Pancreas (tissue), 10 donors: ENCODE data around the gene LRRC26. TPM values are rescaled to one million over a fixed set of nuclear protein-coding genes. Genes with fewer than 3 reads are reported as not detected.

Experiments
- ATAC-seq, 4 donors: fragments of 200-7000 bp; cut with Tn5 transposase; one replicate each; pipeline versions ENCODE4 v1.8.0 to v1.9.1; 2020; ENCODE audit warnings: mild to moderate bottlenecking in 4 of 4, moderate library complexity in 4 of 4
- DNase-seq, 6 donors: peaks; one replicate each; pipeline ENCODE4 v3.0.0-alpha.2; 2020
- FAIRE-seq: peaks from 2 replicates; lab custom pipeline; 2012; peaks lifted over from hg19 to GRCh38; lab: Jason Lieb, UNC
- H3K27ac ChIP-seq, 4 donors: fragments of 200-600 bp; sonication (generic); 1 replicate in 3 of 4; 2 replicates in 1 of 4; pipeline versions ENCODE4 v1.5.0 to v1.8.0; 2020
- H3K27me3 ChIP-seq, 4 donors: fragments of 200-600 bp; one replicate each; pipeline ENCODE4 v1.8.0; 2021
- H3K36me3 ChIP-seq, 3 donors: fragments of 200-600 bp; sonication (generic) in 1 of 3; one replicate each; pipeline versions ENCODE4 v1.5.0 to v1.8.0; 2020 to 2021
- H3K4me1 ChIP-seq, 3 donors: fragments of 200-600 bp; one replicate each; pipeline ENCODE4 v1.8.0; 2021
- H3K4me3 ChIP-seq, 4 donors: fragments of 200-600 bp; sonication (generic) in 2 of 4; one replicate each; pipeline versions ENCODE4 v1.5.0 to v1.8.0; 2020 to 2021
- H3K9me3 ChIP-seq, 4 donors: fragments of 200-600 bp; one replicate each; pipeline ENCODE4 v1.8.0; 2021
- CTCF ChIP-seq, 4 donors: fragments of 200-600 bp; sonication (generic) in 3 of 4; IDR thresholded peaks; one replicate each; pipeline versions ENCODE4 v1.5.0 to v1.8.0; 2021; ENCODE audit warnings: antibody characterized with exemption in 4 of 4
- WGBS, 2 donors: extraction: QIAGEN DNeasy Blood & Tissue Kit; methylation state at CpG; one replicate each; pipeline ENCODE4 v1.1.7; 2013; 5-methylcytosine and 5-hydroxymethylcytosine counted together
- intact Hi-C, 3 donors: fragments of 100-400 bp; cut with DNase I; formaldehyde crosslinking; loops; one replicate each; pipeline versions ENCODE4 v1.11.1 to v1.14.2; 2022
- polyA plus RNA-seq, 2 donors: library from polyadenylated mRNA; stranded (reverse); fragments of 200-250 nt; gene quantifications; one replicate each; pipeline ENCODE4 v1.2.3, GENCODE V29; 2013
- total RNA-seq, 6 donors: library from RNA; stranded (reverse); fragmentation: NEBNext Ultra II Directional in 4 of 6; extraction: Animal tissue kit (Norgen Biotek cat#: 25700) in 4 of 6; gene quantifications; one replicate each; pipeline versions ENCODE4 v1.2.1 to v1.2.4, GENCODE V29; 2021 to 2023
- donor health status: healthy with polysubstance abuse.
- donor health status: DM: no; HTN: no; CAD: no; lungs with moderate emphysema.
- donor health status: DM: no; HTN: no; CAD: no.
- donor health status: control.
- donor health status: control.
- donor health status: Bipolar disorder and iron deficiency.
- donor health status: DM: yes; HTN: yes; CAD: no.
- donor health status: DM: no; HTN: no; CAD: no.
- donor health status: DM: no; HTN: no; CAD: no.
- donor health status: DM: yes; HTN: yes; CAD: no.

LRRC26 gene
- total and polyA plus RNA-seq, 8 donors: 0.28 to 0.90 (median 0.49) TPM; not detected in 2

GRCh38 chr9:137146527-137146918 is 23.3 kb downstream of the LRRC26 start:
- ATAC-seq (no peak), FAIRE-seq (no peak), DNase-seq (peak in 2 of 6 donors; percentile 16 to 45)
- intact Hi-C loops: no loop called here
- H3K4me1 ChIP-seq: no peaks in the 10 kb centered on the region
- no peaks in the 10 kb centered on the region for H3K36me3 ChIP-seq
- no peaks in the 10 kb centered on the region for H3K27me3 ChIP-seq
- no peak for TF ChIP-seq CTCF (IDR thresholded peaks at IDR 0.05)
- no peak overlapping the region for H3K4me3 ChIP-seq
- WGBS, 2 donors: 42 to 49% methylated on average over 9 of the region's 9 CpGs
- H3K9me3 ChIP-seq: no peaks in the 10 kb centered on the region
- H3K27ac ChIP-seq: no peak overlapping the region

- H3K27ac ChIP-seq: no peak overlapping the region
- ATAC-seq (no peak), DNase-seq (peak in 2 of 6 donors; percentile 27 to 60), FAIRE-seq (no peak)
- 34 to 45% methylated on average over 33 to 48 of the region's 49 CpGs for WGBS, 2 donors
- no peak overlapping the region for H3K4me3 ChIP-seq
- H3K27me3 ChIP-seq: no peaks in the 10 kb centered on the region
- H3K4me1 ChIP-seq: no peaks in the 10 kb centered on the region
- H3K9me3 ChIP-seq: no peaks in the 10 kb centered on the region
- no peaks in the 10 kb centered on the region for H3K36me3 ChIP-seq
- intact Hi-C loops: no loop called here
- TF ChIP-seq CTCF (IDR thresholded peaks at IDR 0.05): no peak
These were observed 23.9 kb downstream of the LRRC26 start for GRCh38 chr9:137145731-137146526.

- intact Hi-C loops: no loop called here
- DNase-seq (peak in 1 of 6 donors; percentile 11), ATAC-seq (no peak), FAIRE-seq (no peak)
- Histone ChIP-seq H3K4me1 (peaks cover 0 to 3% (median 0%) of the 10 kb centered on the region in 3 donors), H3K9me3 (no peaks in the 10 kb centered on the region), H3K4me3 (no peak overlapping the region), H3K36me3 (no peaks in the 10 kb centered on the region), H3K27ac (no peak overlapping the region), H3K27me3 (peaks cover 0 to 3% (median 0%) of the 10 kb centered on the region in 4 donors)
- no peak for TF ChIP-seq CTCF (IDR thresholded peaks at IDR 0.05)
- WGBS, 2 donors: 57 to 68% methylated on average over 4 of the region's 4 CpGs
These were observed 26.4 kb downstream of the LRRC26 start for GRCh38 chr9:137143459-137143858.

- 63 to 69% methylated on average over 23 to 24 of the region's 24 CpGs for WGBS, 2 donors
- Histone ChIP-seq H3K9me3 (no peaks in the 10 kb centered on the region), H3K4me1 (peaks cover 0 to 3% (median 0%) of the 10 kb centered on the region in 3 donors), H3K27me3 (peaks cover 0 to 7% (median 4%) of the 10 kb centered on the region in 4 donors), H3K36me3 (no peaks in the 10 kb centered on the region), H3K27ac (no peak overlapping the region), H3K4me3 (no peak overlapping the region)
- DNase-seq (peak in 1 of 6 donors; percentile 41), FAIRE-seq (no peak), ATAC-seq (no peak)
- intact Hi-C loops: no loop called here
- TF ChIP-seq CTCF (IDR thresholded peaks at IDR 0.05): no peak
These were observed 27.6 kb downstream of the LRRC26 start for GRCh38 chr9:137141976-137142936.
